GM21526 (cell line): ENCODE data around the gene LRP1B.

Experiments
- ATAC-seq: cut with Tn5 transposase; IDR thresholded peaks from one replicate; pipeline ENCODE4 v1.9.1; 2021; ENCODE audit warnings: moderate library complexity; ENCODE audit not compliant: unreplicated experiment, low FRiP score

The LRP1B gene

GRCh38 chr2:140539242-140539875 is 1591.5 kb downstream of the LRP1B start:
- no peak for ATAC-seq

GRCh38 chr2:140529706-140530105 is 1601.1 kb downstream of the LRP1B start:
- no peak for ATAC-seq

- ATAC-seq = no peak
Measured at GRCh38 chr2:140528982-140529381, 1601.8 kb downstream of the LRP1B start.

- no peak for ATAC-seq
Measured at GRCh38 chr2:140526575-140526974, 1604.2 kb downstream of the LRP1B start.

- ATAC-seq = no peak
Measured at GRCh38 chr2:140512106-140512505, 1618.7 kb downstream of the LRP1B start.

- ATAC-seq = no peak
Measured at GRCh38 chr2:140509765-140510164, 1621.1 kb downstream of the LRP1B start.

- ATAC-seq = no peak
Measured at GRCh38 chr2:140508756-140509155, 1622.1 kb downstream of the LRP1B start.

- ATAC-seq = no peak
Measured at GRCh38 chr2:140506606-140507005, 1624.2 kb downstream of the LRP1B start.

GRCh38 chr2:140504601-140505000 is 1626.2 kb downstream of the LRP1B start:
- ATAC-seq = no peak

GRCh38 chr2:140502951-140503630 is 1627.7 kb downstream of the LRP1B start:
- no peak for ATAC-seq

GRCh38 chr2:140498360-140498759 is 1632.5 kb downstream of the LRP1B start:
- no peak for ATAC-seq

- no peak for ATAC-seq
Measured at GRCh38 chr2:140496714-140497113, 1634.1 kb downstream of the LRP1B start.

- ATAC-seq = no peak
Measured at GRCh38 chr2:140491876-140492275, 1638.9 kb downstream of the LRP1B start.

- ATAC-seq = no peak
Measured at GRCh38 chr2:140489193-140489592, 1641.6 kb downstream of the LRP1B start.

- ATAC-seq = no peak
Measured at GRCh38 chr2:140481136-140481535, 1649.7 kb downstream of the LRP1B start.

GRCh38 chr2:140473851-140474250 is 1657.0 kb downstream of the LRP1B start:
- no peak for ATAC-seq

GRCh38 chr2:140472676-140473075 is 1658.1 kb downstream of the LRP1B start:
- no peak for ATAC-seq

GRCh38 chr2:140465301-140465700 is 1665.5 kb downstream of the LRP1B start:
- no peak for ATAC-seq

GRCh38 chr2:140462990-140463389 is 1667.8 kb downstream of the LRP1B start:
- no peak for ATAC-seq

- no peak for ATAC-seq
Measured at GRCh38 chr2:140457483-140457882, 1673.3 kb downstream of the LRP1B start.

GRCh38 chr2:140455315-140455714 is 1675.5 kb downstream of the LRP1B start:
- ATAC-seq = no peak

- no peak for ATAC-seq
Measured at GRCh38 chr2:140454717-140455116, 1676.1 kb downstream of the LRP1B start.
